ENCODE measurements around the gene LMBRD2. TPM values are rescaled to one million over a fixed set of nuclear protein-coding genes. Genes with fewer than 3 reads are reported as not detected.
"Not testable (repeated sequence)": the region's sequence is repeated elsewhere in the genome, so short reads cannot be mapped to it uniquely, and the experiment has no call there.

The LMBRD2 gene
- total RNA-seq, 1 donor from 2014 or later, result 5.8 TPM

DNA sequence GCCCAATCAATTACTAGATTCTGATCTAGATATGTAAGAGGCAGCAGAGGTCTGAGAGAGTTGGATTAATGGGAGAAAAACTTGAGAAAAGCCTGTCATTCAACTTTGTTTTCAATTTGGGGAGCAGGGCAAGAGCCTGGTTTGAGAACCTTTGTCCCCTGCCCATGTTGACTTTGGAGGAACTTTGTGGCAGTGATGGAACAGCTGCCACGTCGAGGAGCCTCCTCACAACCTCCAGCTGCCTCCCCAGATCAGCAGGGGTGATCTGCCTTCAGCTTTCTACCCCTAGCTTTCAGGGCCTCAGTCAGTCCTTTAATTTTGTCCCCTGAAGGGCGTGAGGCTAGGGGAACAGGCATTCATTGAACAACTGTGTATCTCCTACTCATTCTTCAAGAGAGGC lies 8.9 kb upstream of the LMBRD2 start:
- ATAC-seq, result no peak

DNA sequence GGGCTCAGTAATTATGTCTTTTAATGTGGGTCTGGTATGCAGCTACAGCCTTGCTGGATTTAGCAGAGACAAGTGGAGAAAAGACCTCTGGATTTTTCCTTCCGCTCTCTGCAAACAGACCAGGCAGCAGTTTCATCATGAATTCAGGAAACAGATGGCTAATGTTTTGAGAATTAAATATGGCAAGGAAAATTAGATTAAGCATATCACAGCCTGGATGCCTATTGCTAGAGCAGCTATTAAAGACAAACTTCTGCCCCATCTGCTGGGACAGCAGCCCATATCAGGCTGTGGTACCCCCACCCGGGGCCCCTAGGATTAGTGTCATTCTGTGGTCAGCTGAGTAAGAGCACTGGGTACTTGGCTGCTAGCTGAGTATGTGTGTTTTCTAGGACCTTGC lies 6.5 kb upstream of the LMBRD2 start:
- ATAC-seq, result no peak

DNA sequence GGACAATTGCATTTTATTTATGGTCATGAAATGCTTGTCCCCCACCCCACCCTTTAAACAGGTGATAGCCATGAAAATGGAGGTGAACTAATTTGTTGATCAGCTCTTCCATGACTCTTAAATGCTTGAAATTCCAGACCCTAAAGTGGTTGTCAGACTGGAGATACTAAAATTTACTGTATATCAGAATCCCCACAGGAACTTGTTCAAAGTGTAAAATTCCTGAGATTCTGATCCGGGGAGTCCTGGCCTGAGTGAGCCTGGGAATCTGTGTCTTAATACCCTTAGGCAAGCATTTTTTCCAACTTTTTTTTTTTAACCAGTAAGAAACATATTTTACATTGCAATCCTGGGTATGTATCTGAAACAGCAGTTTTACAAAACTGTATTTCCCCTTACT lies 4.9 kb upstream of the LMBRD2 start:
- no peak for ATAC-seq

DNA sequence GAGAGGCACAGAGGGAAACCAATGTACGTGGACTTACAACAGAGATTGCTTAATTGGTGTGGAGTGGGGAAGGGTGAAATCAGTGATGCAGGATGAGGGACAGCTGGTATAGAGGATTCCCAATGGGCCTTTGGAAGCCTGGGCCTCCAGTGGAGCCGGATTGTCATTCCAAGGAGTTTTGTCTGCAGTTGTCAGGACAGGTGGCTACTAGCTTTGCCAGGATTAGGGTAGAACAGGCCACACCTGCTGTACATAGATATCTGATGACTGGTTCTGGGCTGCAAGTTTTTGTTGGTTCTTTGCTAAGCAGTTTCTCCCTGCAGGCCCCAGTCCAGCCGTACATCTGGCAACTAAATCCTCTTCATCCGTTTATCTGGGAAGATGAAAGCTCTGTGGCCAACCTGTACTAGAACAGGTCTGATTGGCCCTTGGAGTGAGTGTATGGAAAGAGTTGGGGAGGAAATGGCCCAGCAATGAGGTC lies 4.5 kb upstream of the LMBRD2 start:
- peak; percentile 81 for ATAC-seq

DNA sequence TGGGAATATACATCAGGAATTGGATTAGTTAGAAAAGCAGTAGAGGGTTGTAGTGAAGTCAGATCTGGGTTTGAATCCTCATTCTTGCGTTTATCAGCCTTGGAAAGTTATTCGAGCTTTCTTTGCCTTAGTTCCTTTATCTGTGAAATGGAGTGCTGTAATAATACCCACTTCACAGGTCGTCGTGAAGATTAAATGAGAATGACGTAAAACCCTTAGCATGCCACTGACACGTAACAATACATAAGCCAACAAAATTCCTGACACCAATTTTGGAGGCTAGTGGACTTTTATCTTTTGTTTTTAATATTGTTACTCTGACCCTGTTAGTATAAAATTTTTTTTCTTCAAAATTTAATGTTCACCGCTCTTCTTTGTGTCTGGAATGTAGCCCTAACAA lies 3.6 kb upstream of the LMBRD2 start:
- ATAC-seq, result no peak

DNA sequence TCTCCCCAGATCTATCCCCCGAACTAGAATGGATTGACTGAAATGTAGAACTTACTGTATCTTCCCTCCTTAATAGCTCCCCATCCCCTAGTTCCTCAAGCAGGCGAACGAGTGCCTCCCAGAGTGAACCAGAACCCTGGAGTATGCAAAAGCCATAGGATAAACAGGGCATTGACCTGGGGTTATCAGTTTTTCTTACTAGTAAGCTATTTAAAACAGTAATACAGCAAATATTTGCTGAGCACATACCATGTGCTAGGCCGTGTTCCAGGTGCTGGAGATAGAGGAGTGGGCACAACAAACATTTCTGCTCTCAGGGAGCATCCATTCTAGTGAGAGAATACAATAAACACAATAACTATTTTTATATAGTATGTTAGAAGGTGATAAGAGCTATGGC lies 2.0 kb upstream of the LMBRD2 start:
- no peak for ATAC-seq

DNA sequence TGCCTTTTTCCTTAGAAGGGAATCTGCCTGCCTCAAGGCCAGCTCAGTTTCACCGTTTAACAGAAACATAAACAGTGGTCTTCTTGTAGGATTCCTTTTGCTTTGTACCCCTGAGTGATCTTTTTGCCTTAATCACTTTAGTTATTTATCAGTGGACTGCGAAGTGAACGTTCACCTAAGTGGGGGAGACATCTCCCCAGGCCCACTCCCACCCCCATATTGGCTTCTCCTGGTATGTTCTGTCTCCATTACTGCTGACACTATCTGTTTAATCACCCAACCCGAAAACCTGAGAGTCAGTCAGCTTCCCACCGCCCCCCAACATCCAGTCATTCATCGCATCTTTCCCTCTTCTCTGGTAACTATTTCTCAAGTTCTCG lies 1.6 kb upstream of the LMBRD2 start:
- ATAC-seq, result no peak

DNA sequence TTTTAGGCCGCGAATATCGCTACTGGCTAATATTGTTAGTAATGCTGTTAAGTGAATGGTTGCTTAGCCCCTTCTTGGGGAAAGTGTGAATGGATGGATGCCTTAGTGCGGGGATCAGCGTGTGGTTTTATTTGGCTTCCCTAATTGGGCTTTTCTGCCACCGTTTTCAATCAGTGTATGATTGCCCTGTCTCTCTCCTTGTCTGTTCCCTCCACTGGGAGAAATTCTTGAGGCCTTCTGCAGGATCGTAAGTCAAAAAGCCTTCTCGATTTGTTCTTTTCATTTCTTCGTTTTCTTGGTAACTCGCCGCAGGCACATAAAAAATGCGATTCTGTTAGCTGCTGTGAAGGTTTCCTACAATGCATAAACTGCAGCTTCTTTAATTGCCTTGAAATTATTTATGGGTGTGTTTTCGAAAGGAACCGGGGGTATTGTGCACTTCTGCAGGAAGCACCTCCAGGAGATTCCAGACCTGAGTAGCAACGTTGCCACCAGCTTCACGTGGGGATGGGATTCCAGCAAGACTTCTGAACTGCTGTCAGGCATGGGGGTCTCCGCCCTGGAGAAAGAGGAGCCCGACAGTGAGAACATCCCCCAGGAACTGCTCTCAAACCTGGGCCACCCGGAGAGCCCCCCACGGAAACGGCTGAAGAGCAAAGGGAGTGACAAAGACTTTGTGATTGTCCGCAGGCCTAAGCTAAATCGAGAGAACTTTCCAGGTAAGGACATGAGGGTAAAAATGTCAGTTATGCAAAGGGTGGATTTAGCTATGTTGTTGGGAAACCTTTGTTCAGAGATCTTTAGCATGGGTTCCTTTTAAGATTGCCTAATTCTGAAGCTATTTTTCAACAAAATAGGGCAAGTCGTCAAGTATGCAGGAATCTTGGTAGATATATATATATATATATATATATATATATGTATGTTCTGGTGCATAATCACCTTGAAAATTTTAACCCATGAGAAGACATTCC lies 924 bp upstream of the LMBRD2 start:
- no peak for ATAC-seq

DNA sequence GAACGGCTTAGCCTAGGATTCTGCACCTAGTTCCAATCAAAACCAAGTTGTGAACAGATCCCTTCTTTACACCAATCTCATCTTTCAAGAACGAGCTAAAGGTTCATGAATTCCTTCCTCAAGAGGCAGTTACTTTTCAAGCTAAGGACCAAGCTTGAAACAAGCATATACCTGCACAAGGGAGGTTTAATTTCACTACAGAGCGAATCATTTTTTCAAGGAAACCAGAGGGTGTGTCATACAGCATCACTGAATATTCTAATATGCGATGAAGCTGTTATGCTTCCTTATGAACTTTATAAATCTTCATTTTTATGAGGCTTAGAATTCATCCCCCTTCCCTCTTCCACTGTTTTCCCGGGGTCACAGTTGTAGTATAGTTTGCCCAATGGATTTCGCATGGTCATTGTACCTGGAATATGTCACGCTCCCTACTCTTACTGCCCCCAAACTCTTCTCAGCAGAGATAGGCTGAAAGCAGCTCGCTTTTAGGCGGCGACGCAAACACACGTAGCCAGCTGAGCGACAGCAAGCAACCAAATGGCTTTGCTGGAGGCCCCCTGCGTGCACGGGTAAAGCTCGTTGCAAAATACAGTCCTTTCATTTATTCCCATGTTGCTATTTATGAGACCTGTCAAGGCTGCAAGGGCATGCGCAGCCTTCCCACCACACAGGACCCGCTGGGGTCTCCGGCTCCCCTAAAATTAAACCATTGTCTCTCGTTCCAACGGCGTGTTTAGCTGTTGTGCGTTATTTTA lies 832 bp downstream of the LMBRD2 start:
- peak; percentile 46 for ATAC-seq

DNA sequence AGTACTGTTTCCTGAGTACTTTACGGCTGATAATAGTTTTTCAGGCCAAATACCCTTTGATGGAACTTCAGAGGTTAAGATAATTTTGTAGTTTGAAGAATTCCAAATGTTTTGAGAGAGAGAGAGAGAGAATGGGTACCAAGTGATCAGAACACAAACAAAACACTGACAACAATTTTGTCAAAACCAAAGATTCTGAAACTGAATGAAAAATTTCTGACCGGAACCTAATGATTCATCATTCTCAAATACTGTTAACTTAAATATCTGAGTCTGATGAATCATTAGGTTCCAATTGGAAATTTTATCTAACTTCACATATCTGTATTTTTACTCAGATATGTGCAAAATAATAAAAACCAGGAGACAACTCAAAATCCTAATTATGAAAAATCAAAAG lies 4.0 kb downstream of the LMBRD2 start:
- no peak for ATAC-seq

DNA sequence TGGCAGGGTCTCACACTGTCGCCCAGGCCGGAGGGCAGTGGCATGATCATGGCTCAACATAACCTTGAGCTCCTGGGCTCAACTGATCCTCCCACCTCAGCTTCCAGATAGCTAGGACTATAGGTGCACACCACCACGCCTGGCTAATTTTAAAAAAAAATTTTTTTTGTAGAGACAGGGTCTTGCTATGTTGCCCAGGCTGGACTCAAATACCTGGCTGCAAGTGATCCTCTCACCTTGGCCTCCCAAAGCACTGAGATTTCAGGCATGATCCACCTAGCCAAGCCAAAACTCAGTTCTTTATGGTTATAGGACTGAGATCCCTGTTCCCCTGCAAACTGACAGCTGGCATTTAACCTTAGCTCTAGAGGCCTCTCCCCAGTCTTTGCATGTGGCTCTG lies 5.3 kb downstream of the LMBRD2 start:
- no peak for ATAC-seq

DNA sequence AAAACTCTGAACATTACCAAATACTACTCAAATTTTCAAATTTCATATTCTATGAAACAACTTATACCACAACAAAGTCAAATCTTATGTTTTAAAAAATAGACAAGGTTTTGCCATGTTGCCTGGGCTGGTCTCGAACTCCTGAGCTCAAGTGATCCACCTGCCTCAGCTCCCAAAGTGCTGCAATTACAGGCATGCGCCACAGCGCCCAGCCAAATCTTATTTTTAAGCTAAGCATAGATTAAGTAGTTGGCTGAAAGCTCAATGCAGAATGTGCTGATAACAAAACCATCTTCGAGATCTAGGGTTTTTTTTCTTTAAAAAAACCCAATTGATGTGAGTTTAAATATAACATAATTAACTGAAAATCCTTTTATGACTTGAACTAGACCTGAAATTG lies 6.4 kb downstream of the LMBRD2 start:
- no peak for ATAC-seq

DNA sequence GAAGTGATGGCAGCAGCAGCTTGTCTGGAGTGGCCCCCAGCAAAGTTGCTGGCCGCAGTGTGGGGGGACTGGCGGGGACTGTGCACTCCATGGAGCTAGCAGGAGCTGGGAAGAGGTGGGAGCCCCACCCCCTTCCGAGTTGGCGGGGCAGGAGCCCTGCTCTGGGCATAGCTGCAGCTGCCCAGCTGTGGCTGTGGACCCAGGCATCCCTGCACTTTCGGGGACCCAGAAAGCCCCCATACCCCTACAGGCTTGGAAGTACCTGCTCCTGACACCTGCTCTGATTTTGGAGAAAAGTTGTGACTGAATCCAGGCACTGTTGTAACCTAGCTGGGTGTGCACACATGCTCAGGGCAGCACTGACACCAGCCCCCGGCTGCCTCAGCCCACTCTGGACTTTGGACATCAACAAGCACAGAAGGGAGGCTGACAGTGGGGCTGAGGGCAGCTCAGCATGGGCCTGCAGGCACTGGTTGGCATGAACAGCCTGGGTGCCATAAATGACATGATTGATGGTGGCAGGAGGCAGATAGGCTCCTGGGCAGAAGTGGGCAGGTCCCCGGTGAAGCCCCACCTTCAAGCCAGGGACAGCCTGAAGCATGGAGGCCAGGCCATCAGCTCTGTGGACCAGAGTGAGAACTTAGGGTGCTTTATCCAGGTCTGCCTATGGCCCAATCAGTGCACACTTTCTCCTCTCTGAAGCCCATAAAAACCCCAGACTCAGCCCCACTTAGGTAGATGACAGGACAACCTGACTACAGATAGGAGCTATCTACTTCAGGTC lies 12.6 kb downstream of the LMBRD2 start:
- ATAC-seq, result no peak

DNA sequence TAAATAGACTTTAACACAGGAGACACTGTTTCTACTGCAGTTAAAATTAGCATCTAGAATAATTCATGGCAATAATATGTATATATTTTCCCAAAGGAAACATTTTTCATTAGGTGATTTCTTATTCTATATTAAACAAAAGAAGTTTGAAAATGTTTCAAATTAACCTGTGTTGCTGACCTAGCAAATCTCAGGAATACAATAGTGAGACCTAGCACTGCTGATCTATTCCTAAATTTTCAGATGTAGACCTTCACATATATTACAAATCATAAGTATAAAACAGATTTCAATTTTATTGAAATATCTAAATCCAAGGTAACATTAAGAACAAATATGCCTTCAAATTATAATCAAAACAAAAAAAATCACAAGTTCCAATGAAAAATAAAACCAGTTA lies 15.1 kb downstream of the LMBRD2 start:
- no peak for ATAC-seq

DNA sequence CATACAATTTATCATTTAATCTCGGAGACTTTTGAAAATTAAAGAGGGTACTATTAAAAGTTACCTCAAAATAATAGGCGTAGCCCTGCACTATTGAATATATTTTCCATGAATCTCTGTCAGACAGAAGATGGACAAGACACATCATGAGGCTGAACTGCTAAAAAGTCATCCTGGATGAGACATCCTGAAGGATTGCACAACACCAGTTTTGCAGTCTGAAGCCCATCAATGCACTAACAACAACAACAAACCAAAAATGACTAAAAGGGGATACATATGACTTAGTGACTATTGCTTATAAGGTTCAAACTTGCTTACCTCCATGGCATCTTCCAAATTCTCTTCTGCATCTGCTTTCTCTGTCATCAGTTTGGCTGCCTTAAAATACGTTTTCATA lies 15.7 kb downstream of the LMBRD2 start:
- ATAC-seq, result no peak

DNA sequence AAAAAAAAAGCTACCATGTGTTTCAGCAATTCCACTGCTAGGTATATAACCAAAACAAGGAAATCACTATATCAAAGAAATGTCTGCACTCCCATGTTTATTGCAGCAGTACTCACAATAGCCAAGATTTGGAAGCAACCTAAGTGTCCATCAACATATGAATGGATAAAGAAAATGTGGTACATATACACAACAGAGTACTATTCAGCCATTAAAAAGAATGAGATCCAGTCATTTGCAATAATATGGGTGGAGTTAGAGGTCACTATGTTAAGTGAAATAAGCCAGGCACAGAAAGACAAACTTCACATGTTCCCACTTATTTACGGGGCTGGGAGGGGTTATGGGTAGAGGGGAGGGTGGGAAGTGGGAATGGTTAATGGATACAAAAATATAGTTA lies 18.7 kb downstream of the LMBRD2 start:
- ATAC-seq, result not testable (repeated sequence)

DNA sequence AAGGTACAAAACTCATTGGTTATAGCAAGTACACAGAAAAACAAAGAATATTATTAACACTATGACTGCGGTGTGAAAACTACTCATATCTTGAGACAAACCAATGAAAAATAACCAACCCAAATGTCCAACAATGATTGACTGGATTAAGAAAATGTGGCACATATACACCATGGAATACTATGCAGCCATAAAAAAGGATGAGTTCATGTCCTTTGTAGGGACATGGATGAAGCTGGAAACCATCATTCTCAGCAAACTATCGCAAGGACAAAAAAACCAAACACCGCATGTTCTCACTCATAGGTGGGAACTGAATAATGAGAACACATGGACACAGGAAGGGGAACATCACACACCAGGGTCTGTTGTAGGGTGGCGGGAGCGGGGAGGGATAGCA lies 22.0 kb downstream of the LMBRD2 start:
- not testable (repeated sequence) for ATAC-seq

DNA sequence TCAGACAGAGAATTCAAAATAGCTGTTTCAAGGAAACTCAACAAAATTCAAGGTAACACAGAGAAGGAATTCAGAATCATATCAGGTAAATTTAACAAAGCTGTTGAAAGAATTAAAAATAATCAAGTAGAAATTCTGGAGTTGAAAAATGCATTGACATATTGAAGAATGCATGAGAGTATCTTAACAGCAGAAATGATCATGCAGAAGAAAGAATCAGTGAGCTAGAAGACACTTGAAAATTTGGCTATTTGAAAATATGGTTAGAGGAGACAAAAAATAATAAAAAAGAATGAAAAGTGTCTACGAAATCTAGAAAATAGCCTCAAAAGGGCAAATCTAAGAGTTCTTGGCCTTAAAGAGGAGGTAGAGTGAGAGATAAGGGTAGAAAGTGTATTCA lies 22.9 kb downstream of the LMBRD2 start:
- ATAC-seq, result no peak

DNA sequence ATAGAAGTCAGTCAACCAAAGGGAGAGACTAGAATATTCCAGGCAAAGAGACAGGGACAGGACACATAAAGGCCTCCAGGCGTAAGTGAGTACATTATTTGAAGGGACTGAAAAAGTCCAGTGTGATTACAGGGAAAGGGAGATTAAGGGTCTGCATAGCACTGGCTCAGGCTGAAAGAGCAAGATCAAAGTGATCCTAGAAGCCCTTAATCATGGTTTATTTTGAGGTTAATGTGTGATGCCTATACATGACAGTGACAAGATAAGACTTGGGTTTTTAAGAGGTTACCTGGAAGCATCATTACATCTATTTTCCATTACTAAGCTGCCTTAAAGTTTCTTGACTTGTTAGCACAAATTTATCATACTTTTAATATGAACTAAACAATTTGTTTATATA lies 25.8 kb downstream of the LMBRD2 start:
- ATAC-seq, result no peak

DNA sequence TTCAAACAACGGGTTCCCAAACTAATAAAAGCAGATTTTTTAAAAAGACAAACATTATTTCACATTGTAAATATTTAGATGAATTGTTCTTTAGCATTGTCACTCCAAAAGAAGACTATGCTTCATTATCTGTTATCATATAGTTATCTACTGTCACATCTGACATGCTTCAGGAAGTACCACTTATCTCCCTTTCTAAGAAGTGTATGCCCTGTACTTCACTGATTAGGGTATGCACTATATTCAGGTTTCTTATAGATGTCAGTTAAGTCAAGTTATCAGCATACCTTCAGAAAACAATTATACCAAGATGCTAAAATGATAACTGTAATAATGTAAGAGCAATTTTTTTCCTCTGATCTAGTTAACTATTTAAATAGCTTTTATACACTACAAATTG lies 40.4 kb downstream of the LMBRD2 start:
- no peak for ATAC-seq

DNA sequence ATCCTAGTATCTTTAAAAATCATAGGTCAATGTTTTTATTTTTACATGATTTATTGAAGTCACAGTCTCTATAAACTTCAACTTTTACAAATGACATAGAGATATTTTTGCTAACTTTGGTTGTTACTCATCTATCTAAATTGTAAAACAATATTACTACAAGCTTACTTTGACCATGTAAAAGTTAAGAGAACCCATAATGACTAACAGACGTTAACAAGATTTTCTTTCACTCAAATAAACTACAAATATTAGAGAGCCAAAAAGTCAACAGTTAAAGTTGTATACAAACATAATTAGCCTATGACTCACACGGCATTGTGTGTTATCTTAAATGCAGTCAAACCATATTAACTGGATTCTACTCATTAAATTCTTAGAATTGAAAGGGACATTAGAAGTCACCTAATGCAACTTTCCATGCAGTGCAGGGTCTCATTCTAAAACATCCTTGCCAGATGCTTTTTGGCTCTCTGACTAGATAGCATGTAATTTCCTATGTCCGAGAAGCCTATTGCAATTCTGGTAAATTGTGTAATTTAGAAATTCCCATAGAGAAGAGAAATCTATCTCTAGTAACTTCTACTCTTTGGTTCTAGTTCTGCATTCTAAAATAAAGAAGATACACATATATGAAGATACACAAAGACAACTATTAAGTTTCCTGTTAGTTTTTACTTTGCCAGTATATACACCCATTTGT lies 42.8 kb downstream of the LMBRD2 start:
- ATAC-seq, result no peak

DNA sequence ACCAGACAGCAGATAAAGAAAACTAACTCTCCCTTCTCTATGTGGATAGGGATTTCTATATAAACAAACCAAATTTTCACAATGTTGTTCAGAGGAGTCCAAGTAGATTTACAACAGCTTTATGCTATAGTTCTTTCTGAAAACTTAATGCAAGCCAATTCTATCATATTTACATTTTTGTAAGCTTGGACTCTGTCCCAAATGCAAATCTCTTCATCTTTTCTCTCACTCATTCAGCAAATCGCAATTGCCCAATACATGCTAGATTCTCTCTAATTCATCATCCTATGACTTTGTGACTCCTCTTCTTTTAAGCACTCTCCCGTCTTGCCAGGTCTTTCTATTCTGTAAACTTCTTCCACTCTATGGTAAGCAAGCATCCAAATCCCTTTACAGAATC lies 45.9 kb downstream of the LMBRD2 start:
- ATAC-seq, result no peak

All from esophagus mucosa (tissue), 1 donor.